Raji (cell line): ENCODE measurements around the gene PLA2G4B.

Experiments
- POLR2A ChIP-seq: IDR thresholded peaks from 2 replicates; pipeline ENCODE4 v1.6.1; 2011; ENCODE audit warnings: low read depth, low read length, control low read depth; ENCODE audit not compliant: insufficient read depth

Gene PLA2G4B

DNA sequence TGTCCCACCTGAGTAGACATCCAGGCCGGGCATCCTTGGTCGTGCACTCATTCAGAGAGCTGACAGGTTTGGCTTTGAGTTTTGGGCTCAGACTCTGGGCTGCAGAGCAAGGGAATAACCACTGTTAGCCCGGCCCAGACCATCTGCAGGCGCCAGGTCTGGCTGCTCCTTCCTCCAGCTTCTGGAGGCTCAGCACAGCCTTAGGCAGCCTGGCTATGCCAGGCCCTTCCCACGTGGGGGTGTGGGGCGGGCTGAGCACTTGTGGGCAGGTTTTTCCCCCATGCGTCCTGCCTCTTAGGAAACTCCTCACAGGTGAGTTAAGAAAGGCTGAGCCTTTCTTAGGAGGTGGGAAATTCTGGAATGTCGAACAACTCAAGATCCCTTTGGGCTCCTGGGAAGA is 11.2 kb downstream of the PLA2G4B start:
- TF ChIP-seq POLR2A, result no peak

GRCh38 chr15:41850482-41851166 is 12.0 kb downstream of the PLA2G4B start:
- no peak for TF ChIP-seq POLR2A

DNA sequence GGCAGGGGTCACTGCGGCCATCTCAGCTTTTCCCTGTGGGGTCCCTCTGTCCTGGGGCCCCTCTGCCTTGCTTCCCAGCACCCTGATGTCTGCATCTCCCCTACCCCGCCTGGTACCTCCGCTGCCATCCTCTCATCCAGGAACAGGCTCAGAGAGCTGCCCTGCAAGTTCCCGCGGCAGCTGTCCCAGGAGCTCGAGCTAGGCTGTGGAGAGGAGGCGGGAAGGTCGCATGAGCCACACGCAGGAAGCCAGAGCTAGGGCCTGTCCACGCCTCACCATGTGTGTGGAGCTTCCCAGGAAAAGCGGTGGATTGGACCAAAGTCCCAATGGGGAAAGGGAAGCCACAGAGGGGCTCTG is 12.5 kb downstream of the PLA2G4B start:
- TF ChIP-seq POLR2A, result no peak

DNA sequence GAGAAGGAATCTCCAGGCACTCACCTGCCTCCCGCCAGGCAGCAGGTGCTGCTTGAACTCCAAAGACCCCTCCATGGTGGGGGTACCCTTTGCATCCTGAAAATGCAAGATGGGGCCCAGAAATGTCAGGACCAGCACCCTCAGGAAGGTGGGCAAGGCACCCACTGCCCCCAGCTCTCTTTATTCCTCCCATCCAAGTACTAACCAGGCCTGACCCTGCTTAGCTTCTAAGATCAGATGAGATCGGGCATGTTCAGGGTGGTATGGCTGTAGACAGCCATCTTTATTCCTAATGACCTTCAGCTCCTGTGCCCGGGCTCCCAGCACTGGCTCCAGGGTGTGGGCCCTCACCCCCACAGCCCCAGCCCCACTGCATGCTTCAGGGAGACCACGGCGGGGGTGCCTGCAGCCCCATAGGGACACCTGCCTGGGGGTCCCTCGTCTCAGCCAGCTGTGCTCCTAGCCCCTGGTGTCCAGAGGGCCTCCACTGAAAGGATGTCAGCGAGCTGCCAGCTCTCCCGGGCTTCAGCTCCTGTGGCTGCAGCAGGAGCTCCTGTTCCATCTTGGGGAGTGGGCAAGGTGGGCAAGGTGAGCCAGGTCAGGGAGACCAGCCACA is 13.2 kb downstream of the PLA2G4B start:
- TF ChIP-seq POLR2A, result no peak

DNA sequence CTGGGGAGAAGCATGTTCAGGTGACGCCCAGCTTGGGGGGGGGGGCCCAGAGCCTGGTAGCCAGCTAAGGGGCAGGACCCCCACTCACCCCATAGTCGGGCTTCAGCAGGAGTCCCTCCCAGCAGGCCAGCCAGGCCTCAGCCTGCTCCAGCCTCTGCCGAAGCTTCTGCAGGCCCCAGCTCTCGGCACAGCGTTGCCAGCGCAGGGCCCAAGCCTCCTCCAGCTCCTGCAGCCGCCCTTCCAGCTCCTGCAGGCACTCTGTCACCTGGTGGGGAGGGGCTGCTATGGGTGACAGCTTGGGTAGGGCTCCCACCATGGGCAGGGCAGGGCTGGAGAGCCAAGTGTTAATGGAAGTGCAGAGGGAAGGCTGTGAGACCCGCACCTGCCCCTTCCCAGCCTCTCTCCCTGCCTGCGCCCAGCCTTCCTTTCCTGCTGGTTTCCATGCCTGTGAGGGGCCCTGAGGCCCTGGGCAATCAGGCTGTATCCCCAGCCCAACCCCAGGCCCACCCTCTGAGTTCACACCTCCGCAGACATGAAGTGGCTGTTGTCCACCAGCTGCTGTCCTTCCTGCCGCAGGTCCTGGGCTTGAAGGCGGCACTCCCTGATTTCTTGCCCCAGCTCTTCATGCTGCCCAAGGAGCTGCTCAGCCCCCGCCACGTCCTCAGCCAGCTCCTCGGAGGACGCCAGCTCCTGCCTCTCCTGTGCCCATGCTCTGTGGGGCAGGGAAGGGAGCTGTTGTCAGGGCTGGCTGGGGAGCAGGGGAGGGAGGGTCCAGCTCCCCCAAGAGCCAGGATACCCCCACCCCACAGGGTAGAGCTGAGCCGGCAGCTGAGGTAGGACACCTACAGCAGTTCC is 14.3 kb downstream of the PLA2G4B start:
- TF ChIP-seq POLR2A, result no peak

- no peak for TF ChIP-seq POLR2A
Observed at GRCh38 chr15:41853831-41854230, 15.2 kb downstream of the PLA2G4B start.

DNA sequence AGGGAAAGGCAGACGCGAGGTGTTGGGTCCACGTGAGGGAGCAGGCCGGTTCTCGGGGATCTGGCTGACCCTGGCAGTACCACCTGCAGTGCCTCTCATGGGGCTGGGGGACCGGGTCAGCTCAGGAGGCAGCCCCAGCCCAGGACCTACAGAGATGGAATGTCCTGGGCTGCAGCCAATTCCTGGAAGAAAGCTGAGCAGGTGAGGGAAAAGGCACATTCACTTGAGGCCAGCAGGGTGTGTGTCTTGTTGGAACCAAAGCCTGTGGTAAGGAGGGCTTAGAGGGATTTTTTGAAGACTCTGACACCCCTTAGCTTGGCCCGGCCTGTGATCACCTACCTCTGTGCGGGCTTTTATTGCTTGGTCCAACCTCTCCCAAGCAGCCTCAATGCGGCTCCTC is 15.8 kb downstream of the PLA2G4B start:
- no peak for TF ChIP-seq POLR2A

DNA sequence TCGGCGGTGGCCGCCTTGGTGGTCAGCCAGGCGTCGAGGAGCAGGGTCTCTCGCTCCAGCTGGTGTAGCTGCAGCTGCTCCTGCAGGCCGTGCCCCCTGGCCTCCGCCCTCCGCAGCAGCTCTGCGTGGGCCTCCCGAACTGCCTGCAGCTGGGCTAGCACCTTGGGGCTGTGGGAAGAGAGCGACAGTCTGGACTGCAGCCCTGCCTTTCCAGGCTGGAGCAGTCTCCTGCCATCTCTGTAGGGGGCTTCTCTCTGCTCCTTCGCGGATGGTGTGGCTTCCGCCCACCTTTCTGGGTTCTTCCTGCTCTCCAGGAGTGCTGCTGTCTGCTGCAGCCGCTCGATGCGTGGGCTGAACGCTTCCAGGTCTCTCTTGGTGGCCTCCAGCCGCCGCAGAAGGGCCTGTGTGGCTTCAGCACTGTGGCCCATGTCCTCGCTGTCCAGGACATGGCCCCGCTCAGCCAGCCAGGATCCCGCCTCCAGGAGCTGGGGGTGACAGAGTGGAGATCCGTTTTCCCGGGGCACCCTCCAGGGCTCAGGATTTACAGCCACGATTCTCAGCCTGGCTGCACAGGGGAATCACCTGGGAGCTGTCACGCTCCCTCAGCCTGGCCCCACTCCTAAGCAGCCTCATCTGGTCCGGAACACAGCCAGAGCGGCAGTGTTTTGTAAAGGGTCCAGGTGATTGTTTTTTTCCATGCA is 16.8 kb downstream of the PLA2G4B start:
- no peak for TF ChIP-seq POLR2A

DNA sequence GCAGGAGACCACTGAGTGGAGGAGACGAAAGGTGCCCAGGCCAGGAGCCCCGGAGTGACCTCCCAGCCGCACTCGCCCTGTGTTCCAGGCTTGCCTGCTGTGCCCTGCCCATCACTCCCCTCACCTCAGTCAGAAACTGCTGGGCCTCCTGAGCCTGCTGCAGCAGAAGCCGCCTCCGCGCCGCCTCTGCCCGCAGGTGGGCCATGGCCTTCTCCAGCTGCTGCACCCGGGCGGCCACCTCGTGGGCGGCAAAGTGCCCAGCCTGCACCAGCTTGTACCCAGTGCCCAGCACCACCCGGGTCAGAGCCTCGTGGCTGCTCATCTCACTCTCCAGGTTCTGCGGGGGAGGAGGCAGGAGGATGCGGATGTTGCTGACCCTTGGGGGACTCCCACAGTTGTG is 17.6 kb downstream of the PLA2G4B start:
- TF ChIP-seq POLR2A, result no peak

GRCh38 chr15:41856716-41857115 is 18.1 kb downstream of the PLA2G4B start:
- TF ChIP-seq POLR2A, result no peak

DNA sequence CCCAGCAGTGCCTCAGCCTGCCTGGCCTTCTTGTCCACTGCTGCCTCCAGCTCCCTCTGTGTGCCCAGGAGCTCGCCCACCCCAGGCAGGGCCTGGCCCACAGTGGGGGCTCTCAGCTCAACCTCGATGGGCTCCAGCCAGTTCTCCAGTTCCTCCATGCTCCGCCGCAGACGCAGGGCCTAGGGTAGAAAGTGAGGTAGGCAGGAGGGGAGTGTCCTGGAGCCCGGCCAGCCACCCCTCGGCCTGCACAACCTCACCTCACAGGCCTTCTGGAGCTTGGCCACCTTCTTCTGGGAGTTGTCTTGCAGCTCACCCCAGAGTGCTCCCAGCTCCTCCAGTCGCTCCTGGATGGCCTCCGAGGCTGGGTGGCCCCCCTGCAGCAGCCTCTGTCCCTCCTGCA is 18.7 kb downstream of the PLA2G4B start:
- TF ChIP-seq POLR2A, result no peak

DNA sequence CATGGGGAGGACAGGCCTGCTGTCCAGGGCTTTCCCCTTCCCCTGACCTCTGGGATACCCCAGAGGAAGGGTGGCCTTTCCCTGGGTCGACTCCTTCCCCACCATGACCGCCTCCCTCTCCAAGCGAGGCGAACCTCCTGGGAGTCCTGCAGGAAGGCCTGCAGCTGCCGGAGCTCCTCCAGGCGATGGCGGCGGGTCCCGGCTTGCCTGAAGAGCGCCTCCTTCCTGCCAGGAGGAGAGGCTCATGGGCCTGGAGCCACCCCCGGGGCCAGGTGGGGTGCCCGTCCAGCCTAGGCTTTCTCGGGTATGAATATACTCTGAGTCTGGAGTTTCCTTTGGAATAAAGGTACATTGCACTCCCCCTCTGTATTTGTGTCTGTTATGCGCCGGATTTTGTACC is 20.1 kb downstream of the PLA2G4B start:
- TF ChIP-seq POLR2A, result no peak

DNA sequence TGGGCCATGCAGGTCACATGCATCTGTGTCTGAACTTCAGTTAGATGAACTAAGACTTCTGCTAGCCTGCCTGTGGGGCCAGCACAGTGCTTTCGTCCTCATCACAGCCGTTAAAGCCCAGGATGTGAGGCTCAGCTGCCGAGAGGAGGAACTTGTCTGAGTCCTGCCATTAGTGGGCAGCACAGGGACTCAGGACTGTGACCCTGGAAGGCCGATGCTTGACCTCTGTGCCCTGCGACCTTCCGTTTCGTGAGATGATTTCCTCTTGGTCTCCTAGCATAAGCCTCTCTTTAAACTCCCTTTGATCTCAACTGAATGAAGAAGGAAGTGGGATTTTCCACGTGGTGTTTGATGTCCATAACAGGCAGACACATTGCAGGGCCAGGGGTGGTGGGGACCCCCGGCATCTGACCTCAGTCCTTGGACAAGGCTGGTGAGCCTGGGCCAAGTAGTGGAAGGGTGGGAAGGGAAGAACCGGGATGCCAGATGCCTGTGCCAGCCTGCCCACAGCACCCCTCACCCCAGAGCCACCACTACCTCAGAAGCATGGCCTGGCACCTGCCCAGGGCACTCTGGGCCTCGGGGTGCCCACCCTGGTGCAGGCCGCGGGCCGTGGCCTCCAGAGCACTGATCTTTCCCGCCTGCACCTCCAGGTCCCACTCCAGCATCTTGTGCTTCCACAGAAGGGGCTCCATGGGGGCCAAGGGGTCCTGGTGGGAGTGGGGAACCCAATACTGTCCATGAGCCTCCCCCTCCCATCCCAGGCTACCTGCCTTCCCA is 21.6 kb downstream of the PLA2G4B start:
- no peak for TF ChIP-seq POLR2A

DNA sequence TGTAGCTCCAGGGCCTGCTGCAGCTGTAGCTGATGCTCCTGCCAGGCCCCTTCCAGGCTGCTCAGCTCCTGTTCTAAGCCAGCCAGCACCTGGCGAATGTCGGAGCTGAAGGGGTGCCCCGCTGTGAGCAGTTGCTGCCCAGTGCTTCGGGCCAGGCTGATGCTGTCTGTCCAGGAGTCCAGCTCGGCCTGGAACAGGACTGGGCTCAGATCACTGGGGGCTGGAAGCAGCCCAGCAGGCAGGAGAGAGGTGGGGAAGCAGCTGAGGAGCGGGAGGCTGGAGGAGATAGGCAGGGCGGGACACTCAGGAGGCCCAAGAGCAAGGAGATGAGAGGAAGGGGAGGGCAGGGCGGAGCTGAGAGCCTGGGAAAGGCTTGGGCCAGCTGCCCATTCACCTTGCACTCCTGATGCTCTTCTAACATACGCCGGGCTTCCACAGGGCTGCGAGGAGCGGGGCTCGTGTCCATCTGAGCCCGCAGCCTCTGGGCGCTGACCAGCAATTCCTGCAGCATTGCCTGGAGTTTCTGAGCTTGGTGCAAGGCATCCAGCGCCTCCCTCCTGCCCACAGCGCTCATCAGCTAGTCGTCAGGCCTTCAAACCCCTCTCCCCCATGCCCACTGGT is 23.2 kb downstream of the PLA2G4B start:
- TF ChIP-seq POLR2A, result no peak
